HCT116 (cell line): ENCODE results near the gene KNTC1. TPM values are rescaled to one million over a fixed set of nuclear protein-coding genes. Genes with fewer than 3 reads are reported as not detected.

Experiments
- ATAC-seq: fragments of 200-7000 bp; cut with Tn5 transposase; 2 replicates; pipeline ENCODE4 v1.9.1; 2020; ENCODE audit warnings: mild to moderate bottlenecking, moderate library complexity
- BruUV-seq: library from RNA; stranded (reverse); fragments of 400-500 nt; replicated peaks from 2 replicates; lab custom pipeline; 2021; lab: Mats Ljungman, UMichigan
- CTCF ChIA-PET: fragments of 300-600 bp; sonication (Branson Sonifier 250); formaldehyde crosslinking; loops from one replicate; lab custom pipeline; 2021; ENCODE audit warnings: antibody characterized with exemption; lab: Charles Lee
- POLR2A ChIA-PET: fragments of 300-600, 350-600 bp; sonication (Branson Sonifier 250); formaldehyde crosslinking; loops from one replicate; lab custom pipeline; 2021; ENCODE audit warnings: antibody characterized with exemption; lab: Charles Lee
- RAD21 ChIA-PET, 2 experiments: fragments of 300-600 bp; sonication (Branson Sonifier 250); formaldehyde crosslinking; loops; one replicate each; lab custom pipeline; 2023; ENCODE audit warnings: low total read pairs in 2 of 2; ENCODE audit not compliant: uncharacterized antibody in 2 of 2, unreplicated experiment in 2 of 2, low non-redundant PET in 1 of 2; lab: Charles Lee
- DNase-seq: peaks from one replicate; pipeline ENCODE4 v3.0.0-alpha.2; 2010; ENCODE audit warnings: low read depth, low spot score
- H2AFZ ChIP-seq: fragments of 200-600 bp; shearing (Covaris generic), sonication (generic); 2 replicates; pipeline ENCODE4 v1.6.1; 2017; ENCODE audit warnings: low read depth, mixed run types, mixed read lengths, antibody characterized with exemption, low read length; ENCODE audit not compliant: poor library complexity, severe bottlenecking
- H3K27ac ChIP-seq: 2 replicates; pipeline ENCODE4 v1.5.1; 2012; ENCODE audit warnings: low read depth, low read length
- H3K27me3 ChIP-seq: fragments of 200-600 bp; sonication (generic); 2 replicates; pipeline ENCODE4 v1.6.1; 2016; ENCODE audit warnings: mixed run types, low read length, mixed read lengths; ENCODE audit not compliant: insufficient read depth
- H3K36me3 ChIP-seq, 2 experiments: fragments of 200-500 bp in 1 of 2; fragments of 200-600 bp in 1 of 2; sonication (Bioruptor generic) in 1 of 2; sonication (generic) in 1 of 2; 2 replicates each; pipeline versions ENCODE4 v1.5.1 to v1.6.1; 2014 to 2016; ENCODE audit warnings: low read length in 2 of 2, inconsistent platforms in 1 of 2, mixed read lengths in 1 of 2, mixed run types in 1 of 2; ENCODE audit not compliant: insufficient read depth in 2 of 2, control insufficient read depth in 1 of 2
- H3K4me1 ChIP-seq, 2 experiments: fragments of 200-600 bp in 1 of 2; sonication (generic) in 1 of 2; 2 replicates each; pipeline versions ENCODE4 v1.5.1 to v1.6.1; 2012 to 2017; ENCODE audit warnings: low read length in 2 of 2, inconsistent platforms in 1 of 2, mild to moderate bottlenecking in 1 of 2, mixed read lengths in 1 of 2, mixed run types in 1 of 2, moderate library complexity in 1 of 2; ENCODE audit not compliant: insufficient read depth in 2 of 2, control insufficient read depth in 1 of 2
- H3K4me2 ChIP-seq: fragments of 200-600 bp; sonication (generic); 2 replicates; pipeline ENCODE4 v1.6.1; 2017; ENCODE audit warnings: mixed run types, low read length, mixed read lengths
- H3K4me3 ChIP-seq, 2 experiments: fragments of 200-600 bp in 1 of 2; sonication (generic) in 1 of 2; replicated peaks in 1 of 2; 2 replicates each; pipeline ENCODE4 v1.5.1; 2011 to 2016; ENCODE audit warnings: low read length in 2 of 2, control low read depth in 1 of 2, low read depth in 1 of 2, mild to moderate bottlenecking in 1 of 2, mixed read lengths in 1 of 2, mixed run types in 1 of 2
- H3K79me2 ChIP-seq: fragments of 200-600 bp; sonication (generic); 2 replicates; pipeline ENCODE4 v1.6.1; 2017; ENCODE audit warnings: mild to moderate bottlenecking, mixed run types, low read length, moderate library complexity, mixed read lengths; ENCODE audit not compliant: insufficient read depth
- H3K9ac ChIP-seq: fragments of 200-600 bp; sonication (generic); 2 replicates; pipeline ENCODE4 v1.6.1; 2016; ENCODE audit warnings: low read length, mixed read lengths
- H3K9me2 ChIP-seq: fragments of 200-600 bp; sonication (generic), shearing (Covaris generic); 2 replicates; pipeline ENCODE4 v1.6.1; 2017; ENCODE audit warnings: mixed run types, mild to moderate bottlenecking, moderate library complexity; ENCODE audit not compliant: insufficient read depth
- H3K9me3 ChIP-seq, 2 experiments: fragments of 200-500 bp in 1 of 2; fragments of 200-600 bp in 1 of 2; sonication (Bioruptor generic) in 1 of 2; sonication (generic) in 1 of 2; 2 replicates each; pipeline ENCODE4 v1.6.1; 2014 to 2017; ENCODE audit warnings: low read length in 2 of 2, mixed read lengths in 2 of 2, inconsistent platforms in 1 of 2, low read depth in 1 of 2, mild to moderate bottlenecking in 1 of 2, mixed run types in 1 of 2, moderate library complexity in 1 of 2; ENCODE audit not compliant: control insufficient read depth in 1 of 2, insufficient read depth in 1 of 2
- H4K20me1 ChIP-seq: fragments of 200-600 bp; sonication (generic), shearing (Covaris generic); 2 replicates; pipeline ENCODE4 v1.6.1; 2017; ENCODE audit warnings: mixed run types, mild to moderate bottlenecking, moderate library complexity; ENCODE audit not compliant: insufficient read depth
- CBX3 ChIP-seq: IDR thresholded peaks from 2 replicates; pipeline ENCODE4 v1.6.1; 2012; ENCODE audit warnings: low read depth
- CEBPB ChIP-seq: IDR thresholded peaks from 2 replicates; pipeline ENCODE4 v1.6.1; 2012; ENCODE audit warnings: low read depth
- EGR1 ChIP-seq: IDR thresholded peaks from 2 replicates; pipeline ENCODE4 v1.6.1; 2012; ENCODE audit warnings: low read depth
- FOSL1 ChIP-seq: IDR thresholded peaks from 2 replicates; pipeline ENCODE4 v1.6.1; 2012; ENCODE audit warnings: low read depth
- JUND ChIP-seq: IDR thresholded peaks from 2 replicates; pipeline ENCODE4 v1.6.1; 2012
- POLR2AphosphoS5 ChIP-seq: IDR thresholded peaks from 2 replicates; pipeline ENCODE4 v1.6.1; 2011; ENCODE audit warnings: mild to moderate bottlenecking, low read depth, low read length, moderate library complexity
- RAD21 ChIP-seq: IDR thresholded peaks from 2 replicates; pipeline ENCODE4 v1.6.1; 2012; ENCODE audit warnings: low read depth, mild to moderate bottlenecking
- SIN3A ChIP-seq: IDR thresholded peaks from 2 replicates; pipeline ENCODE4 v1.6.1; 2012; ENCODE audit warnings: low read depth
- SRF ChIP-seq: IDR thresholded peaks from 2 replicates; pipeline ENCODE4 v1.6.1; 2012; ENCODE audit warnings: low read depth
- TCF7L2 ChIP-seq: IDR thresholded peaks from 2 replicates; pipeline ENCODE4 v1.7.0; 2011; ENCODE audit warnings: borderline replicate concordance, inconsistent platforms; ENCODE audit not compliant: insufficient read depth, insufficient read length; ENCODE audit errors: extremely low read depth
- ZBTB33 ChIP-seq: IDR thresholded peaks from 2 replicates; pipeline ENCODE4 v1.6.1; 2011; ENCODE audit warnings: mild to moderate bottlenecking, low read length, moderate library complexity; ENCODE audit not compliant: insufficient replicate concordance; ENCODE audit errors: extremely low read depth
- ZFX ChIP-seq: fragments of 450-650 bp; IDR thresholded peaks from 2 replicates; pipeline ENCODE4 v1.6.1; 2017
- ZNF274 ChIP-seq: fragments of 200-500 bp; sonication (Bioruptor generic); IDR thresholded peaks from 2 replicates; pipeline ENCODE4 v1.6.1; 2014; ENCODE audit warnings: mild to moderate bottlenecking, low read depth, low read length, inconsistent platforms
- intact Hi-C: fragments of 100-400 bp; cut with micrococcal nuclease; formaldehyde crosslinking; loops from 2 replicates; pipeline ENCODE4 v1.10.0; 2022
- total RNA-seq: library from RNA; stranded (reverse); gene quantifications from one replicate; pipeline ENCODE4 v1.2.1, GENCODE V29; 2021; ENCODE audit not compliant: unreplicated experiment
- TF ChIP-seq, protein P1 (sequence below): IDR thresholded peaks from 2 replicates; pipeline ENCODE4 v1.6.1; 2012; ENCODE audit warnings: low read depth
- TF ChIP-seq, protein P2 (sequence below): IDR thresholded peaks from 2 replicates; pipeline ENCODE4 v1.6.1; 2012

KNTC1 gene
- total RNA-seq, 1 experiment from 2014 or later, result 70.2 TPM

GRCh38 chr12:122528992-122529391 lies 1.9 kb downstream of the KNTC1 start:
- POLR2A ChIA-PET, result no interaction called here
- H3K4me1 ChIP-seq, result peaks cover 8 to 23% of the 10 kb centered on the region in 2 experiments
- intact Hi-C loops, result no loop called here
- TF ChIP-seq SRF (no peak), ZNF274 (no peak), CEBPB (no peak), ZBTB33 (no peak), ZFX (no peak), EGR1 (no peak), POLR2AphosphoS5 (no peak), SIN3A (no peak), TCF7L2 (no peak), FOSL1 (no peak), RAD21 (no peak), CBX3 (no peak), JUND (no peak)
- TF ChIP-seq, protein P1, sequence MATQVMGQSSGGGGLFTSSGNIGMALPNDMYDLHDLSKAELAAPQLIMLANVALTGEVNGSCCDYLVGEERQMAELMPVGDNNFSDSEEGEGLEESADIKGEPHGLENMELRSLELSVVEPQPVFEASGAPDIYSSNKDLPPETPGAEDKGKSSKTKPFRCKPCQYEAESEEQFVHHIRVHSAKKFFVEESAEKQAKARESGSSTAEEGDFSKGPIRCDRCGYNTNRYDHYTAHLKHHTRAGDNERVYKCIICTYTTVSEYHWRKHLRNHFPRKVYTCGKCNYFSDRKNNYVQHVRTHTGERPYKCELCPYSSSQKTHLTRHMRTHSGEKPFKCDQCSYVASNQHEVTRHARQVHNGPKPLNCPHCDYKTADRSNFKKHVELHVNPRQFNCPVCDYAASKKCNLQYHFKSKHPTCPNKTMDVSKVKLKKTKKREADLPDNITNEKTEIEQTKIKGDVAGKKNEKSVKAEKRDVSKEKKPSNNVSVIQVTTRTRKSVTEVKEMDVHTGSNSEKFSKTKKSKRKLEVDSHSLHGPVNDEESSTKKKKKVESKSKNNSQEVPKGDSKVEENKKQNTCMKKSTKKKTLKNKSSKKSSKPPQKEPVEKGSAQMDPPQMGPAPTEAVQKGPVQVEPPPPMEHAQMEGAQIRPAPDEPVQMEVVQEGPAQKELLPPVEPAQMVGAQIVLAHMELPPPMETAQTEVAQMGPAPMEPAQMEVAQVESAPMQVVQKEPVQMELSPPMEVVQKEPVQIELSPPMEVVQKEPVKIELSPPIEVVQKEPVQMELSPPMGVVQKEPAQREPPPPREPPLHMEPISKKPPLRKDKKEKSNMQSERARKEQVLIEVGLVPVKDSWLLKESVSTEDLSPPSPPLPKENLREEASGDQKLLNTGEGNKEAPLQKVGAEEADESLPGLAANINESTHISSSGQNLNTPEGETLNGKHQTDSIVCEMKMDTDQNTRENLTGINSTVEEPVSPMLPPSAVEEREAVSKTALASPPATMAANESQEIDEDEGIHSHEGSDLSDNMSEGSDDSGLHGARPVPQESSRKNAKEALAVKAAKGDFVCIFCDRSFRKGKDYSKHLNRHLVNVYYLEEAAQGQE, result no peak
- TF ChIP-seq, protein P2, sequence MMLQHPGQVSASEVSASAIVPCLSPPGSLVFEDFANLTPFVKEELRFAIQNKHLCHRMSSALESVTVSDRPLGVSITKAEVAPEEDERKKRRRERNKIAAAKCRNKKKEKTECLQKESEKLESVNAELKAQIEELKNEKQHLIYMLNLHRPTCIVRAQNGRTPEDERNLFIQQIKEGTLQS, result no peak
- TF ChIP-seq, all 23 proteins: peak for 0
- Histone ChIP-seq H4K20me1 (peaks cover 9% of the 10 kb centered on the region; the same call in 1 of the 2 replicates), H3K9me2 (no peaks in the 10 kb centered on the region), H2AFZ (no peak overlapping the region), H3K9me3 (no peaks in the 10 kb centered on the region), H3K36me3 (peaks cover 6 to 29% of the 10 kb centered on the region in 2 experiments; a peak in 2 of 4 replicates), H3K79me2 (peaks cover 90% of the 10 kb centered on the region), H3K9ac (no peak overlapping the region), H3K4me3 (no peak overlapping the region), H3K4me2 (no peak overlapping the region), H3K27ac (no peak overlapping the region), H3K27me3 (no peaks in the 10 kb centered on the region)
- ATAC-seq (no peak), DNase-seq (no peak)
- RAD21 ChIA-PET, result no interaction called here
- no TSS peak for BruUV-seq
- CTCF ChIA-PET, result no interaction called here
